GM20000 (cell line): Measurements from ENCODE around the gene PRKG1.

ENCODE experiments used
- DNase-seq: peaks from one replicate; pipeline ENCODE4 v3.0.0; 2012; ENCODE audit warnings: low spot score
- CTCF ChIP-seq: IDR thresholded peaks from 2 replicates; pipeline ENCODE4 v1.5.1; 2012; ENCODE audit warnings: mild to moderate bottlenecking, control low read depth; ENCODE audit errors: extremely low read depth, missing control alignments

Gene PRKG1

DNA sequence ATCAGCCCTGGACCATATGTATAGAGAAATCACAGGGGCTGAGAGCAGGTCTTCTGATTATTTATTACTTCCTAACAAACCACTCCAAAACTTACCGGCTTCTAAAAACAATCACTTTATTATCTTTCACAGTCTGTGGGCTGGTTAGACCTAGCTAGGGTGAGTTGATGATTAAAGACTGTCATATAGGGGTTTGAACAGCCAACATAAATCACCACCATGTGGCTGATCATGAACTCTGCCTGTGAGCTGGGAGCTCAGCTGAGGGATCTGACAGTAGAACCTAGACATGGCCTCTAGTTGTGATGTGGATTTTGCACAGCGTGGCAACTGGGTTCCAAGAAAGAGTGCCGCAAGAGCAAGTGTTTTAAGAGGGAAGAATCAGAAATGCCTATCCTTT lies 319.8 kb downstream of the PRKG1 start:
- DNase-seq: no peak
- no peak for TF ChIP-seq CTCF

GRCh38 chr10:51397244-51397643 lies 323.0 kb downstream of the PRKG1 start:
- no peak for DNase-seq
- TF ChIP-seq CTCF: no peak

DNA sequence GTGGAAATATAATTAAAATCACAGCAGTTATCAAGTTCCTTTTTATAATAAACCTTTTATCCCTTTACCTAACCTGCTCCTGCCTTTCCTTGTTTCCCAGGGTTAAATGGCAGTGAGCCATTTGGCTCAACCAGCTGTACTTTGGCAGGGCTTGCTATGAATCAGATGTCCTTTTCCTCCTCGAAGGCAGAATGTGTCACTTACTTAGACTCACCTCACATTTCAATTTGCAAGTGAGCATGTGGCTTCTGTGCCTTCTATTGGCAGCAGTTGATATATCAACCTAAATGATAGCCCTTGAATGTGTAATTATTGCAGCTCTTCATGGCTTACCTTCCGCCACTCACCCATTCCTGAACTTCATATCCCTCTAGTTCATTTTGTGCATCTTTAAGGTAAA lies 323.4 kb downstream of the PRKG1 start:
- TF ChIP-seq CTCF: no peak
- no peak for DNase-seq

DNA sequence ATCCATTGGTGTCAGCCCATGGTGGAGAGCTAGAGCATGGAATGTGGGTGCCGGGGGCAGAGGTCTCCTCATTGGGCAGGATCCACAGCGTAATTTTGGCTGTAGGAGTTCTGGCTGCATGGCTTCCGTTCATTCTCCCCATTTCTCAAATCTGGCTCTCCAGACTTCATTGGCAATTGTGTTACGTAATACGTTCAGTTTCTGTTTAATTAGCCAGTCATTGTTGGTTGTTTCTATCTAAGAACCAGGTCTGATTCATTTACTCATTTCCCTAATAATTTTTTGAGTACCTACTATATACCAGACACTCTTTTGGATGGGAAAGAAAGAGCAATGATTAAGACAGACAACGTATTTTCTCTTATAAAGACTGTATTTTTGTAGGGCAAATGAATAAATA lies 325.6 kb downstream of the PRKG1 start:
- DNase-seq: no peak
- no peak for TF ChIP-seq CTCF

- no peak for DNase-seq
- TF ChIP-seq CTCF: no peak
Measured at GRCh38 chr10:51400392-51401096, 326.3 kb downstream of the PRKG1 start.

DNA sequence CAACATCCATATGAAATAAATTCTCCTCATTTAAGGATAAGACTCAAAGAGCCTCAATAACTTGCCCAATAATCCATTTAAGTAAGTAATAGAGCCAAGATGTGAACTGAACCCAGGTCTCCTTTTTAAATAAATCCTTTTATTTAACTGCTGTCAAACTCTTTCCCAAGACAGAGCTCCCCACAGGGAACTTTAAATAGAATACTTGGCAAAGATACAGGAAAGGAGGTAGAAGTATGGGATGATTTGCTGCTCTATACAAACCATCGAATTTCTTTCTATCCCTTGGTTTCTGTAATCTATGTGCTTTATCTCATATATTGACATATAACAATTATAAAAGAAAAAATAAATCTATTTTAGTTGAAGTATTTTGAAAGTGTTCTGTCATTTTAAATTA lies 329.2 kb downstream of the PRKG1 start:
- DNase-seq: no peak
- no peak for TF ChIP-seq CTCF

DNA sequence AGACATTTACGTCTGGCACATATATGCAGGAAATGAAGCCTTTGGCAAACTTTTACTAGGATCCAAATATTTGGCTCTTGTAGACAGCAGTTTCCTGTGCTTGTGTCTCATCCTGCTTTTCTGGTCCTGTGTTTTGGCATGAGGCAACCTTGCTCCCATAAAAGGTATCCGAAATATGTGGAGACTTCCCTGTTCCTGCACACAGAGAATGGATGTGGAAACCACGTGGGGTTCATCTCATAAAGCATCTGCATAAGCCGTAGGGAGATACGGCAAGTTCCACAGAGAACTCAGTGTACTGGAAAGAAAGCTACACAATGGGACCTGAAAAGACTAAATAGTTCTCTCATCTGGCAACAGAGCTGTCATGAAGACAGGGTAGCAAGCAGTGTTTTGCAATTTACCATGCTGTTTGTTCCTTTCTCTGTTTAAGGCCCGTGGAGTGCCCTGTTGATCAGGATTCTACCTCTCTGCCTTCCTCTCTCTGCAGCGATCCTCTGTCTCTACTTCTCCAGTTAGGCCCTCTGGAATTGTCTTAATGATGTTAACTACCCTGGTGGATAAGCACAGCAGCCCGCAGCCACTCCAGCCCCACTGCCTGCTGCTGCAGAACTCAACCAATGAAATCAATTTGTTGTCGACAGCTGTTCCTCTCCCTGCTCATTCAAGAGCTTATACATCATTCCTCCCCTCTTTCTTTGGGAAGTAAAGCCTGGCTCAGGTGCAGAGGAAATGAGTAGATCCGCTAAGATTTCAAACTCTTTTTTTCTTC lies 331.5 kb downstream of the PRKG1 start:
- no peak for DNase-seq
- TF ChIP-seq CTCF: no peak
